CD4-positive, alpha-beta T cell treated with Interleukin-1 beta for 1 hour (primary cell): ENCODE results near the gene SLC48A1.
"Not testable (repeated sequence)": the region's sequence is repeated elsewhere in the genome, so short reads cannot be mapped to it uniquely, and the experiment has no call there.

ENCODE experiments used
- DNase-seq, 2 donors: peaks; one replicate each; pipeline ENCODE4 v3.0.0-alpha.2; 2020 to 2022

SLC48A1 gene

DNA sequence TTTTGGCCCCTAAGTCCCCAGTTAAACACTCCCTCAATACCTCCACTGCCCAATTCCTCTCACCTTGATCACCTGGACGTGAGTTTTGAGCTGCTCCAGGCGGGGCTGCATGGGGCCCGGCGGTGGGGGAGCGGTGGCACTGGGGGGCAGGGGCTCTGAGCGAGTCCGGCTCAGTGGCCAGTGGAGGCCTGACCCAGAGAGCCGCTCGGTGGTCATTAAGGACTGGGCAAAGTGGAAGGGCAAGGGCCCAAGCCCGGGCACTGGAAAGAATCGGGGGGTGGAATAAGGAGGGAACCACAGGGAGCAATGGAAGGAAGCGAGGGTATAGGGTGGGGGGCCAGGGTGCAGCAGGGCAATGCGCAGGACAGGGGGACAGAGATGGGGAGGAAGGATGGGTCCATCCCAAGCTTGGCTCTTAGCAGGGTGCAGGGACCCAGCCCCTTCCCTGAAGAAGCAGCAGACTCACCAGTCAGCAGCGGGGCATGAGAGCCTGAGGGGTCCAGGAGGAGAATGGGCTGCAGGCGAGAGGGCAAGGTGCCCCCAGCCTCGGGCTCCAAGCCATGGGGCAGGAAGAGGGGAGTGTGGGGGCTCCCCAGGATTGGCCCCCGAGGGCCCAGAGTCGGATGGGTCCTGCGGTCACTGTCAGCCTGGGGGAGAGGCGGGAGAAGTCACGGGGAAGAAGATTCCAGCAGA lies 22.2 kb downstream of the SLC48A1 start:
- no peak for DNase-seq

DNA sequence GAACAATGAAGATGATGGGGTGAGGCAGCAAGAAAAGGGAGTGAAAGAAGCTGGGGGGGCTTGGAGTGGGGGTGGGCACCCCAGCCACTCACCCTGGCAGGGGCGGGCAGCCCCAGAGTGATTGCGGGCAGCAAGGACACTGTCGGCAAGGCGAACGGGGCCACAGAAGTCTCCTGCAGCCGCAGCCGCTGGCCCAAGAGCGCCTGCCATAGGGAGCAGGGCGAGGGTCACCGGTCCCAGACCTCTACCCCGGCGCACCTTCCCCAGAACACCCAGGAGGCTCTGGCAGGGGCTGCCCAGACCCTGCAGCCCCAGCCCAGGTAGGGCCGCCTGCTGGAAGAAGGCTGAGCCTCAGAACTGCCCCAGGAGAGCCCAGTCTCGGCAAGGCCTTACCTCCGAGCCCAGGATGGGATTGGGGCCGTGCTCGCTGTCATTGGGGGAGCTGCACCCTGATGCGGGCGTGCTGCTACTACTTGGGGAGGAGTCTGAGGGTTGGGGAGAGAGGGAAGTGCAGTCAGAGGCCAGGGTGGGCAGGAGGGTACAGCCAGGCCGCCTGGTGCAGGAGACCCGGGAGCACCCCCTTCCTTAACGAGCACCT lies 22.9 kb downstream of the SLC48A1 start:
- no peak for DNase-seq

DNA sequence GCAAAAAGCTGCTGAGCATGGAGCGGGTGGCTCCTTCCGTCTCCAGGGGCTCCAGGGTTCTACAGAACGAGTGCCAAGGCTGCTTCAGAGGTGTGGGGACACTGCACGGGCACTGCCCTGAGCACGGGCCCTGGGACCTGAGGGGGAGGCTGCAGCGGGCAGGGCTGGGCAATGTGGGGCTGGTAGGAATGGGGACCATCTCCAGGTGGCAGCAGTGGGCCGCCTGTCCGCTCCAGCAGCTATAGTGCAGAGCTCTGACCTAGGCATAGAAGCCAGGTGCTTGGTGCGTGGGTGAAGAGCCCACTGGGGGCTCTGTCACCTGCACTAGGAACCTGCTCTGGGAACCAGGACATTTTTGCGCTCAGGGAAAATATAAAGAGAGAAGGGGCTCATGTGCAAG lies 24.4 kb downstream of the SLC48A1 start:
- peak; percentile 49 to 62 for DNase-seq

DNA sequence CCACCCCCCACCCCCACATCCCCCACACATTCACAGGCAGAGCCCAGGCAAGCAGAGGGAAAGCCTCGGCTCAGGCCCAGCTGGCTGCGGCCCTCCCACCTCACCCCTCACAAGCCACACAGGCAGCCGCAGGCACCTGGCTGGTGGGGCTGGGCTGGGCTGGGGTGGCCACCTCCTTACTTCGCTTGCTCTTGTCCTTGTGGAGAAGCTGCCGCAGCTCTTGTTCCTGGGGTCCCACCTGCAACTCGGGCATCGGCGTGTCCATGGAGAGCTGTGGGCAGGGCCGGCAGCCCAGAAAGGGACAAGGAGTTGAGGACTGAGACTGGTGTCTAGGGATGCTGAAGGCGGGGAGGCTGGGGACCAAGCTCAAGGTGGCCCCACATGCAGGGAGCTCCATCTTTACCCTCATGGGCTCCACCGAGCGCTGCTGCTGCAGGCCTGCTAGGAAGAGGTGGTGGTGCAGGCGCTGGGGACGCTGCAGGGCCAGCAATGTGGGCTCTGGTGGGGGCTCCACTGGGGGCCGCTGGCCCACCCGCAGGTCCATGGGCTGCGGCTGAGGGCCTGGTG lies 25.4 kb downstream of the SLC48A1 start:
- no peak for DNase-seq

DNA sequence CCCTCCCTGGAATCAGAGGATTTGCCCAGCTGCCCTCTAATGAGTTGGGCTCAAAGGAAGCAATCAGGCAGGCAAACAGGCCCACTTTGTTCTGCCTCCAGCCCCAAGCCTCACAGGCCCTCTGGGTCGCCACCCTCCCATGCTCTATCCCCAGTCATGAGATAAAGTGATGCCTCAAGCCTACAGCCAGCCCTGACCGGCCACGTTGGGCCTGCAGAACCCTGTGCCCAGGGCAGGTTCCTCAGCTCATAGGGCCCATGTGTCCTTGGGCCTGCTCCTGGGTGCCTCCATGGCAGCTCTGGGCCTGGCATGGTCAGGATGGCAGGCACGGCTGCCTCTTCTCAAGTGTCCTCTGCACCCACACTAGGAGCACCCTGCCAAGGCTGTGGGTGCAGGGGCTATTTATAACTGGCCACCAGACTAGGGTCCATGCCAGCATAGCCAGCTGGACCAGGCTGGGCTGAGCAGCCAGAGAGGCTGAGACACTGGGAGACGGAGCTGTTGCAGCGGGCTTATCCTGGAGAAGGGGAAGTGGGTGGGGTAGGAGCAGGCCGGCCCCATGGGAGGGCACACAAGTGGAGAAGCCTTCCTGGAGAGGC lies 26.4 kb downstream of the SLC48A1 start:
- no peak for DNase-seq

DNA sequence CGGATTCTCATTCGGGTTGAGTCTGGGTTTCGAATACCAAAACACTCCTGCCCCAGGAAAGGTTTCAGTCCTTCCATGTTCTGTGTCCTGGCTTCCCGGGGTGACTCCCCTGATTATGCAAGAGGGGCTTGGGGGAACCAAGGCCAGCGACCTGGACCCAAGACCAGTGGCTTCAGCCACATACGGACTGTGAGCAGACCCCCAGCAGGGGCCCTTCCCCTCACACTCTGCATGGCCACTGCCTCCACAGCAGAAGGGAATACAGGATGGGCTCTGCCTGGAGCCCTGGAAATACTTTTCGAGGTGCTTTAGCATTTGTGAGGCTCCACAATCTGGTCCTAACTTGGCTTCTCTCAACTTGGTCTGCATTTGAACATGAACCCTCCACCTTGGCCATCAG lies 27.5 kb downstream of the SLC48A1 start:
- no peak for DNase-seq

DNA sequence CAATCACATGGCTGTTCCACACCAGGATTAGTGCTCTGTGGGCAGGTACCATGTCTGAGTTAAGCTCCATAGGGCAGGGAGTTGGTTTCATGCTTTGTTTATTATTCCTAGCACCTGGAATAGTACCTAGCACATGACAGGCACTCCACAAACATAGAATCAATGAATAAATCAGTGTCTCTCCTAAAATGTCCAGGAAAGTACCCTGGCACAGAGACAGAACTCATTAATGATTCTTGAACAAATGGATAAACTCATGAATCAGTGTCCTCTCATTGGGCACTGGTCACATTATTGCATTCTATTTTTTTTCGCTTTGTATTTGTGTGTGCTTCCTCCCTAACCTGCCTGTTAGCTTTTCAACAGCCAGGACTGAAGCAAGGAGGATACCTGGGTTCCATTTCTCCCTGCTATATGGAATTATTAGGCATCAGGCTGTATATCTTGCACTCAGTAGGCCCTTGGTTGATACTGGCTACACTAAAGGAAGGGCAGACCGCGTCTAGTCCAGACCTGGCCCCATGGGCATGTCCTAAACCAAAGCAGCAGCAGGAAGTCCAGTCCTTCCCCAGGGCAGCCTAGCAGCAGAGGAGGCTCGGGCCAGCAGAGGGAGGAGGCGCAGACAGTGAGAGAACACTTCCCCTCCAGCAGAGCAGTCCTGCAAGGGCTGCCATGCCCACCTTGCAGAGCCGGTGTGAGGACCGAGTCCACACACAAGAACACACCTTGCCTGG lies 28.3 kb downstream of the SLC48A1 start:
- DNase-seq: peak in 1 of 2 donors; percentile 41

DNA sequence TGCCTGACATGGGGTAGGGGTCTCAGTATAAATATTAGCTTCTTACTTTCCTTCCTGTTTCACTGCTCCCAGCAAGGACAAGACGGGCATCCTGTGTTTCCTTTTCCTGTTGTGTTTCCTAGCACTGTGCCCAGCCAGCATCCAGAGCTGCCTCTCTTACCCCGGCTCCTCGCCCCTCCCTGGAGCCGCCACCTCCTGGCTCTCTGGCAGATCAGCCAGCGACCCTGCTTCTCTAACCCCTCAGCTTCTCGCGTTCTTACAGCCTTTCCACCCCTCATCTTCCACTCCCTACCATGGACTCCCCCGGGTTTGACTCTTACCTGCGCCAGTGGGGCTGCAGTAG lies 28.8 kb downstream of the SLC48A1 start:
- no peak for DNase-seq

DNA sequence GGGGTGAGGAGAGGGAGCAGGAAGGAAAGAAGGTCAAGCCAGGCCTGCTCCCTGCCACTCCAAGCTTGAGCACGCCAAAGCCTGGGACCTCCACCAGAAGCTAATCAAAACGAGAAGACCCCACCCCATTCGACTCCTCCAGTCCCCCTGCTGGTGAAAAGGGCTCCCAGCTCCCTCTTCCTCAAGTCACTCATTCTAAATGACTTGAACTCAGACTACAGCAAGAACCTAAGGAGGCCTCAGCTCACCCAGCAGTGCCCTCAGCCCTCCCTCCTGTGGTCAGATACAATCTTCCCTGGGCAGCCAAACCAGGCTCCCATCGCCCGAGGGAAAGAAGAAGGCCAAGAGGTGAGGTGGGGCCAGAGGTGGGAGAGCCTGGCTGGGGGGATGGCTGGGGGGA lies 29.3 kb downstream of the SLC48A1 start:
- no peak for DNase-seq

DNA sequence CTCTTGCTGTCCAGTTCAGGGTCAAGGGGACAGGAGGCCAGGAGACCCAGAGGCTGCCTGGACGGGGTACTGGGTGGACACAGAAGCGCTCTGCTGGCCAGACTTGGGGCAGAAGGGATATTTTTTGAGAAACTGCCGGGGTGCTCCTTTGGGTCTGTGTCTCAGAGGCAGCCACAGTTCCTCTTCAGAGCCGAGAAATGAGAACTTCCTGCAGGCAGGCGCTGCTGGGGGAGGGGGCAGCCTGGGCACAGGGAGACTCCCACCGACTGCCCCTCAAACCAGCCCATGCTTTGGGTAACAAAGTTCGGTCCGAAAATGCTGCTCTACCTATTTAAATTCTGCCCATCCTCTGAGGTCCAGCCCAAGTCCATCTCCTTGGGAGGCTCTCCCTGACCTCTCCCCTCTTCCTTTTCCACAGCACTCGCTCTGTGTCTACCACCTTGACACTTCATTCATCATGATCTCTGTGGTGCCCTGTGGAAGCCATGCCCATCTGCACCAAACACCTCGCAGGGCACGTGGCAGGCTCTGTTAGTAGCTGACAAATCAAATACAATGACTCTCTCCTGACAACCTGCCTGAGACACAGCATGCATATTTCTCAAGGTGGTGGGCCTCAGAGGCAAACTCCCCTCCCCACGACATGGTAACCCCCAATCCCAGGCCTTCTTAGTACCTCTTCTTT lies 30.3 kb downstream of the SLC48A1 start:
- DNase-seq: no peak

DNA sequence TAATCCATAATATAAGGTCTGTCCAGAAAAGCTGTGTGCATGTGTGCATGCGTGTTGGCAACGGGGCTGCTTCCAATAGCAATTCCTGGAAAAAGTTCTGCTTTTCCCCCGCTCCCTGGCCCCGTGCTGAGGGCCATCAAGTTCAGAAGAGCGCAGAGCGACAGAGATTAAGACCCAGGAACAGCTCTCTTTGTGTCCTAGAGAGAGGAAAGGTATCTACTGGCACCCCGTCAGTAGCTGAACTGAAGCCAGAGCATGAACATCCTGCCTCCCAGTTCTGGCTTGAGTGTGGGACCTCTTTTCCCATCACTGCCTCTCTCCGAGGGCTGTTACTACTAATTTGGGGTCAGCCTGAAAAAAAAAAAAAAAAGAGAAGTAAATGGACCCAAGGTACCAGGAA lies 31.1 kb downstream of the SLC48A1 start:
- no peak for DNase-seq

DNA sequence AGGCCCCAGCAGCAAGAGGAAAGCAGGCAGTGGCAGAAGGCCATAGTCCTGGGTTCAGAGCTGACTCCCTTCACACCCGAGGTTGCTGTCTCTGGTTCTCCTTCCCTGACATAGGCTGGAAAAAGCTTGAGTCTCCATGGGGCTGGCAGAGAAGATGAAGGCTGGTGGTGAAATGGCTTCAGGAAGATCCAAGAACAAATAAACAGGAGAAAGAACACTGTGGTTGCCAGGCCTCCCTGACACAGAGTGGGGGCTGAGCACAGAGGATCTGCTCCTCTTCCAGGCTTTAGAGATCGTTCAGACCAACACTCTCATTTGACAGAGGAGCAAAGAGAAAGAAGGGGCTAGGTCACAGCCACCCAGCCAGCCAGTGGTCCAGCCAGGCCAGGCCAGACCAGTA lies 32.4 kb downstream of the SLC48A1 start:
- no peak for DNase-seq

DNA sequence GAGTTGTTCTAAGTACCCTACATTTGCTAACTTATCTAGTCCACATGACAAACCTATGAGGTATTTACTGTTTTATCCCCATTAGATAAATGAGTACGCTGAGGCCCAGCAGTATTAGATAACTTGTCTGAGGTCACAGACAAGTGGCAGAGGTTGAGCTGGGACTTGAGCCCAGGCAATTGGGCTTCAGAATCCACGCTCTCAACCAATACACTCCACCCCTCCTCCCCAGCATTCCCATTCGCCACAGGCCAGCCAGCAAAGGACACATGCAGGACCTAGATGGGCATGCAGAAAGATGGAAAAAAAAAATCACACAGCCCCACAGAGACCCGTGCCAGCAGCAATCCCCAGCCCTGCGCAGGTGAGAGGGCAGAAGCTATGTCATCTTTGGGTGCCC lies 34.3 kb downstream of the SLC48A1 start:
- no peak for DNase-seq

DNA sequence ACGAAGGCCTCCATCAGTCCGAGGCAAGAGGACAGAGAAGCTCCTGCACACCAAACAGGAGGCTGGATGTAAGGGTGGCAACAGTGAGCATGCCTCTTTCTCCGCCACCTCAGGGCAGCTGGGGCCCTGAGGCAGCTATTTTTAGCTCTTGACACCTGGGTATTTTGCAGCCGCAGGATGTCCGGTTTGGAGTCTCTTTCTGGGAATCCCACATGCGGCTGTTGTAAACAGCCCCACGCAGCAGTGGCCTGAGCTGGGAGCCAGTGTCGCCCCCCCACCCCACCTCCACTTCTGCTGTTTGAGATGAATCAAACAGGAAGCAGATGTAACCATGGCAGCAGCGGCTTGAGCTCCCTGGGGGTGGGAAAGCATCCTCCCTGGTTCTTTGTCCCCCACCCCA lies 35.0 kb downstream of the SLC48A1 start:
- DNase-seq: peak; percentile 89

DNA sequence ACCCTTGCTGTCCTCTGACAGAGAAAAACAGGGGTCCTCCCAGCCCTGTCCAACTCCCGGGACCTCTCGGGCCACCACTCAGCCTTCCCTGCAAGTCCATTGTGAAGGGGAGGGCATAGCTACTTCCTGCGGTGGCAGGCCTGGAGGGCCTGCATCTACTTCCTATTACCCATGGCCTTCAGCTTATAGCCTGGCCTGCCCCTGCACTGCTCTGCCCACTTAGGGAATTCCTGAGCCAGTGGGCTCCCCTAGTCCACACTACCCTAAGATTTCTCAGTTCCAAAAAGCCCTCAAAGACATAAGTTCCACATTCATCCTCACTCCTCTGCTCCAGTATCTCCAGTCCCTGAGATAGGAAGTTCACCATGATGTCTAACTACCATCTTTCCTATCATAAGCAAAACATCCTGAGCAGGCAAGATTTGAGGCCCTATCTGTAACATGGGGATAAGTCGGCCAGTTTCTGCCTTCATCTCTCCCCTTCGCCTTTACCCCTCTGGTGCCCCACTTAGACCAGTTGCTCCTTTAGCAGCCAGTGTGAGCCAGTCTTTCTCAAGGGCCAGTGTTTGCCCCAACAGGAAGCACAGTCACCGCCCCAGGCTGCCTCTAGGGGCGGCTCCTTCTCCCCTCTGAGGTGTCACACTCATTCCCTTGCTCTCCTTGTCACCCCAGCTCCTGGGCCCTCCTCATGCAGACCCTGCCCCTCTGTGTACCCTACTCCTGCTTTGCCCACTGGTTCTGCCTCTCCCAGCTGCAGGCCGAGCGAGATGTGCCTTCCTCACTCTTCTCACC lies 35.7 kb downstream of the SLC48A1 start:
- peak; percentile 61 to 63 for DNase-seq

DNA sequence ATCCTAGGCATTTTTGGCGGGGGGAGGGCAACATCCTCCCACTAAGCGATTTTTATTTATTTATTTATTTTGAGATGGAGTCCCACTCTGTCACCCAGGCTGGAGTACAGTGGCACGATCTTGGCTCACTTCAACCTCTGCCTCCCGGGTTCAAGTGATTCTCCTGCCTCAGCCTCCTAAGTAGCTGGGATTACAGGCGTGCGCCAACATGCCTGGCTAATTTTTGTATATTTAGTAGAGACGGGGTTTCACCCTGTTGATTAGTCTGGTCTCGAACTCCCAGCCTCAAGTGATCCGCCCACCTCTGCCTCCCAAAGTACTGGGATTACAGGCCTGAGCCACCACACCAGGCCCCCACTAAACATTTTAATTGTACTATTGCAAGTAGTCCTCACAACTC lies 36.5 kb downstream of the SLC48A1 start:
- DNase-seq: not testable (repeated sequence)

DNA sequence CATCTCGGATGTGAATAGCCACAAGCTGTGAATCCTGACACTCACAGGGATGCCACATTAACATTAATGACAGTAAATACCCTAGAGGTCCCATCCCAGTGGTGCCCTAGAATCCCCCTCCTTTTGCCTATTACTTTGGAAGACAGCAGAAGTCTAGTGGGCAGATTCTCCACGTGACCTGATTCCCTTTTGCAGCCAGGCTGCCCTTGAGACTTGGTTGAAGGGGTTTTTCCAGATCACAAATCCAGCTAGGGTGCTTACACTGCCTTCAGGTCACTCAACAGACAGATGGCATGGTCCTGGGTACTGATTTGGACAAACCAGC lies 38.0 kb downstream of the SLC48A1 start:
- no peak for DNase-seq

DNA sequence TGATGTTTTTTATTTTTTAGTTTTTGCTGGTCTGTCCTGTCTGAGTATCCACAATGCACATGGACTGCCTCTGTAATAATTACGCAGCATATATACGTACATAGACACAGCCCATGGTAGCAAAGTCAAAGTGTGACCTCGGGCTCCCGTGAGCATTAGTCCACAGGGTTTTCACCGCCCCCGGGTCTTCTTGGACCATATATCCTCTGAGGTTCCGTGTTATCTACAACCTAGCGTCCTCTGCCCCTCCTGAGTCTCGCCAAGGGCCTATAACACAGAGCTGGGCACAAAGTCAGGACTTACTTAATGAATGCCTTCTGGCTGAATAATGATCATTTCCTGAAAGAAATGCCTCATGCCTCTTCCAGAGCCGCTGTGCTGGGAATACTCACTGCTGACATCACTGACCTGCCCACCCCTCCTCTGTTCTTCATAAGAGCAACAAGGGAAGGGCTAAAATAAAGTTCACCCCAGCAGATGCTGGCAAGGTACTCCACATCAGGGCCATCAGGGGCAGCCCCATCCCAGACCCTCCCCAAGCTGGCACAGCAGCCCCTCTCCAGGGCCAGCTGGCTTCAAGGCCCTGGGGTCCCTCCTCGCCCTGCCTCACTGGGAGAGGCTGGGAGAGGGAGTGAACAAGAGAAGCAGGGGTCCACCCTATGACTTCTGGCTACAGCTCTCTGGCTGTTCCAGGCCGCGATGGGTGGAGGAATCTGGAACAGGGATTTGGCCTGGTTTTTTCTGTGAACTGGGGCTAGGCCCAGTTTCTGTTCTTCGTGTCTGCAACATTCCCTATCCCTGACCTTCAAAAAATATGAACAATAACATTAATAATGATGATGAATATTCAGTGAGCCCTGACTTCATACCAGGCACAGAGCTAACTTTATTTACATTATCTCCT lies 38.8 kb downstream of the SLC48A1 start:
- no peak for DNase-seq

DNA sequence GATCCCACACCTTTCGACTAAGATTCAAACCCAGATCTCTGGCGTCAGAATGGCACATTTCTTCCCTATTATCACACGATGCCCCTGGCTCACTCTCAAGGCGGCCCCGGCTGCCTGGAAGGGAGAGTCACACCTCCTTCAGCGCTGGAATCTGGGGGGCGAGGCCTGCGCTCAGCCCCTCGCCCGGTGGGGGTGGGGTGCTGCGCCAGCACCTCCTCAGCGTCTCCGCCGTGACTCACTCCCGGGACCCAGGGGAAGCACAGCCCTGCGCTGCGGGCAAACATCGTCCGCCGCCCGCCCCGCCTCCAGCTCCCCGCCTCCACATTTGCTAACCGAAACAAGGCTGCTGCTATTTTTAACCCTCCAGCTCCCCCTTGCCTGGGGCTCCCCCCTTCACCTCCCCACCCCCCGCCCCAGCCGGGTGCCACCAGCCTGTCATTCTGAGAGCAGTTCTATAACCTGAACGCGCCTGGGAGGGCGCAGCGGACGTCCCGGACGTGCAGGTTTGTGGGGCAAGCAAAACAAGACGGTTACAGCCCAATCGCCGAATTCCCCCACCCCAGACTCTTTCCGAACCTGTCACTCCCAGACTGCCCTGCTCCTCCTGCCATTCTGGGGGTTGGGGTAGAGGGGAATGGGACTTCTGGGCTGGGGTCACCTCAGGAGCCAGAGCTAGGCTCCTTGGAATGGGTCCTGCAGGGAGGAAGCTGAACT lies 39.9 kb downstream of the SLC48A1 start:
- peak; percentile 93 to 94 for DNase-seq

DNA sequence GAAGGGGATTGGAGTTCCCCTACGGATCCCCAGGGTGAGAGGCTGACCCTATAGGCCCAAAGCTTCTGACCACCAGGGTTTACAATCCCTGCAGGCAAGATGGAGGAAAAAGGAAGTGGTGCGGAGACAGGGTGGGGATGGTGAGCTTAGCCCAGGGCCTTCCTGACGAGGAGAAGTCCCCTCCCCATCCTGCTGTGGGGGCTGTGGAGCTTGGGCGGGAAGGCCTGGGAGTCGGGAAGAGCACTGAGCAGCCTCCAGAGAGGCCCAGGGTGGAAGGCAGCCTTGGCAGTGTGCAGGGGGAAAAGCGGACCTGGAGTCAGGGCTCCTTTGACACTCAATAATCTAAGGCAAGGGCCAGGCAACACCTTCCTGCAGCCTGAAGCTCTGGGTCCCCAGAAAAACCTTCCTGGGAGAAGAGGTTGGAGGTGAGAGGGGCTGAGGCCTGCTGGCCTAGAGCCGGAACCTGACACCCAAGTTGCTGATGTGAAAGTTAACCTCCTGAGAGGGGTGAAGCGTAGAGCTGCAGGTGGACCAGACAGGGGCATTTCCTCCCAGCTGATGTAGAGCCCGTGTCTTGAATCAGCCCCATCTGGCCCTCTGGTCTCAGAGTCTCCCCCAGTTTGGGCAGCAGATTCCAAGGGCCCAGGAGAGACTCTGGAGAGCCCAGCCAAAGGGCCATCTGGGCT lies 40.6 kb downstream of the SLC48A1 start:
- DNase-seq: peak; percentile 39 to 46
